Panc1 (cell line): ENCODE measurements around the gene CAPZA2.

Experiments used
- POLR2AphosphoS5 ChIP-seq: IDR thresholded peaks from 2 replicates; pipeline ENCODE4 v1.6.1; 2012; ENCODE audit warnings: mild to moderate bottlenecking, low read depth, low read length, moderate library complexity
- SIN3A ChIP-seq: IDR thresholded peaks from 2 replicates; pipeline ENCODE4 v1.6.1; 2012; ENCODE audit warnings: low read depth, mild to moderate bottlenecking, low read length, moderate library complexity, borderline replicate concordance; ENCODE audit not compliant: insufficient read depth
- TF ChIP-seq, protein P1 (sequence below): fragments of 450-650 bp; IDR thresholded peaks from 2 replicates; pipeline ENCODE4 v1.5.1; 2017; ENCODE audit warnings: mild to moderate bottlenecking
- TF ChIP-seq, protein P2 (sequence below), 2 experiments: IDR thresholded peaks; 2 replicates each; pipeline ENCODE4 v1.6.1; 2011 to 2012; ENCODE audit warnings: low read depth in 2 of 2, control low read depth in 1 of 2, low read length in 1 of 2, mild to moderate bottlenecking in 1 of 2, moderate library complexity in 1 of 2; ENCODE audit not compliant: insufficient read depth in 1 of 2

DNA sequence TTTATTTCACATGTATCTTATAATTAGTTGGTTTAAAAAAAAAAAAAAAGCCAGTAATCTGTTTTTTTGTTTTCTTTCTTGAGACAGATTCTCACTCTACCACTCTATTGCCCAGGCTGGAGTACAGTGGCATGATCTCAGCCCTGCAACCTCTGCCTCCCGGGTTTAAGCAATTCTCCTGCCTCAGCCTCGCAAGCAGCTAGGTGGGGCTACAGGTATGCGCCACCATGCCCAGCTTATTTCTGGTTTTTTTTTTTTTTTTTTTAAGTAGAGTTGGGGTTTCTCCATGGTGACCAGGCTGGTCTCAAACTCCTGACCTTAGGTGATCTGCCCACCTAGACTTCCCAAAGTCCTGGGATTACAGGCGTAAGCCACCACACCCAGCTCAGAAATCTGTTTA is 34.1 kb upstream of the CAPZA2 start:
- TF ChIP-seq, protein P1, sequence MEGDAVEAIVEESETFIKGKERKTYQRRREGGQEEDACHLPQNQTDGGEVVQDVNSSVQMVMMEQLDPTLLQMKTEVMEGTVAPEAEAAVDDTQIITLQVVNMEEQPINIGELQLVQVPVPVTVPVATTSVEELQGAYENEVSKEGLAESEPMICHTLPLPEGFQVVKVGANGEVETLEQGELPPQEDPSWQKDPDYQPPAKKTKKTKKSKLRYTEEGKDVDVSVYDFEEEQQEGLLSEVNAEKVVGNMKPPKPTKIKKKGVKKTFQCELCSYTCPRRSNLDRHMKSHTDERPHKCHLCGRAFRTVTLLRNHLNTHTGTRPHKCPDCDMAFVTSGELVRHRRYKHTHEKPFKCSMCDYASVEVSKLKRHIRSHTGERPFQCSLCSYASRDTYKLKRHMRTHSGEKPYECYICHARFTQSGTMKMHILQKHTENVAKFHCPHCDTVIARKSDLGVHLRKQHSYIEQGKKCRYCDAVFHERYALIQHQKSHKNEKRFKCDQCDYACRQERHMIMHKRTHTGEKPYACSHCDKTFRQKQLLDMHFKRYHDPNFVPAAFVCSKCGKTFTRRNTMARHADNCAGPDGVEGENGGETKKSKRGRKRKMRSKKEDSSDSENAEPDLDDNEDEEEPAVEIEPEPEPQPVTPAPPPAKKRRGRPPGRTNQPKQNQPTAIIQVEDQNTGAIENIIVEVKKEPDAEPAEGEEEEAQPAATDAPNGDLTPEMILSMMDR, result peak; percentile 49
- TF ChIP-seq, protein P2, sequence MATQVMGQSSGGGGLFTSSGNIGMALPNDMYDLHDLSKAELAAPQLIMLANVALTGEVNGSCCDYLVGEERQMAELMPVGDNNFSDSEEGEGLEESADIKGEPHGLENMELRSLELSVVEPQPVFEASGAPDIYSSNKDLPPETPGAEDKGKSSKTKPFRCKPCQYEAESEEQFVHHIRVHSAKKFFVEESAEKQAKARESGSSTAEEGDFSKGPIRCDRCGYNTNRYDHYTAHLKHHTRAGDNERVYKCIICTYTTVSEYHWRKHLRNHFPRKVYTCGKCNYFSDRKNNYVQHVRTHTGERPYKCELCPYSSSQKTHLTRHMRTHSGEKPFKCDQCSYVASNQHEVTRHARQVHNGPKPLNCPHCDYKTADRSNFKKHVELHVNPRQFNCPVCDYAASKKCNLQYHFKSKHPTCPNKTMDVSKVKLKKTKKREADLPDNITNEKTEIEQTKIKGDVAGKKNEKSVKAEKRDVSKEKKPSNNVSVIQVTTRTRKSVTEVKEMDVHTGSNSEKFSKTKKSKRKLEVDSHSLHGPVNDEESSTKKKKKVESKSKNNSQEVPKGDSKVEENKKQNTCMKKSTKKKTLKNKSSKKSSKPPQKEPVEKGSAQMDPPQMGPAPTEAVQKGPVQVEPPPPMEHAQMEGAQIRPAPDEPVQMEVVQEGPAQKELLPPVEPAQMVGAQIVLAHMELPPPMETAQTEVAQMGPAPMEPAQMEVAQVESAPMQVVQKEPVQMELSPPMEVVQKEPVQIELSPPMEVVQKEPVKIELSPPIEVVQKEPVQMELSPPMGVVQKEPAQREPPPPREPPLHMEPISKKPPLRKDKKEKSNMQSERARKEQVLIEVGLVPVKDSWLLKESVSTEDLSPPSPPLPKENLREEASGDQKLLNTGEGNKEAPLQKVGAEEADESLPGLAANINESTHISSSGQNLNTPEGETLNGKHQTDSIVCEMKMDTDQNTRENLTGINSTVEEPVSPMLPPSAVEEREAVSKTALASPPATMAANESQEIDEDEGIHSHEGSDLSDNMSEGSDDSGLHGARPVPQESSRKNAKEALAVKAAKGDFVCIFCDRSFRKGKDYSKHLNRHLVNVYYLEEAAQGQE (IDR thresholded peaks at IDR 0.05; ENCODE audit: insufficient read depth in 1 of 2, low read depth in 2 of 2, low read length in 1 of 2), result no peak
- TF ChIP-seq SIN3A (no peak), POLR2AphosphoS5 (no peak)
